ENCODE results near the gene EDA. TPM values are rescaled to one million over a fixed set of nuclear protein-coding genes. Genes with fewer than 3 reads are reported as not detected.

EDA gene
- total RNA-seq, 2 experiments from 2014 or later, result 1.8 to 3.9 TPM

DNA sequence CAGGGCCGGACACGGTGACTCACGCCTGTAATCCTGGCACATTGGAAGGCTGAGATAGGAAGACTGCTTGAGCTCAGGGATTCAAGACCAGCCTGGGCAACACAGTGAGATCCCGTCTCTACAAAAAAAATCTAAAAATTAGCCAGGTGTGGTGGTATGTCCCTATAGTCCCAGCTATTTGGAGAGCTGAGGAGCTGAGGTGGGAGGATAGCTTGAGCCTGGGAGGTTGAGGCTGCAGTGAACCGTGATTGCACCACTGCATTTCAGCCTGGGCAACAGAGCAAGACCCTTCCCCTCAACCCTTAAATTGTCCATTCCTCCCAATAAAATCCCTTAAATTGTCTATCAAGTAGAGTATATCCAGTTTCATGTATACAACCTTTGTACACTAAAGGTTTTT, 463.4 kb downstream of the EDA start:
- Histone ChIP-seq H3K27ac (ENCODE audit: low read depth, low read length, poor library complexity, severe bottlenecking) (no peak overlapping the region), H3K79me2 (ENCODE audit: insufficient read depth, low read depth, low read length) (no peaks in the 10 kb centered on the region), H3K9me3 (ENCODE audit: low read length) (no peaks in the 10 kb centered on the region), H3K9me2 (ENCODE audit: insufficient read depth, low read length) (no peaks in the 10 kb centered on the region), H3K4me3 (ENCODE audit: low read depth, low read length, poor library complexity, severe bottlenecking) (no peak overlapping the region), H3K36me3 (ENCODE audit: insufficient read depth, low read length) (no peaks in the 10 kb centered on the region), H3K4me1 (ENCODE audit: insufficient read depth, low read length, poor library complexity, severe bottlenecking) (no peaks in the 10 kb centered on the region), H3K4me2 (ENCODE audit: low read length) (no peak overlapping the region), H2AFZ (ENCODE audit: low read length) (no peak overlapping the region), H4K20me1 (ENCODE audit: insufficient read depth, low read length) (no peaks in the 10 kb centered on the region)
- POLR2A ChIA-PET, result no interaction called here
- CTCF ChIA-PET (ENCODE audit: unreplicated experiment), result no interaction called here
- intact Hi-C loops (cut with micrococcal nuclease; ENCODE audit: unreplicated experiment), result no loop called here
- TF ChIP-seq, protein P1, sequence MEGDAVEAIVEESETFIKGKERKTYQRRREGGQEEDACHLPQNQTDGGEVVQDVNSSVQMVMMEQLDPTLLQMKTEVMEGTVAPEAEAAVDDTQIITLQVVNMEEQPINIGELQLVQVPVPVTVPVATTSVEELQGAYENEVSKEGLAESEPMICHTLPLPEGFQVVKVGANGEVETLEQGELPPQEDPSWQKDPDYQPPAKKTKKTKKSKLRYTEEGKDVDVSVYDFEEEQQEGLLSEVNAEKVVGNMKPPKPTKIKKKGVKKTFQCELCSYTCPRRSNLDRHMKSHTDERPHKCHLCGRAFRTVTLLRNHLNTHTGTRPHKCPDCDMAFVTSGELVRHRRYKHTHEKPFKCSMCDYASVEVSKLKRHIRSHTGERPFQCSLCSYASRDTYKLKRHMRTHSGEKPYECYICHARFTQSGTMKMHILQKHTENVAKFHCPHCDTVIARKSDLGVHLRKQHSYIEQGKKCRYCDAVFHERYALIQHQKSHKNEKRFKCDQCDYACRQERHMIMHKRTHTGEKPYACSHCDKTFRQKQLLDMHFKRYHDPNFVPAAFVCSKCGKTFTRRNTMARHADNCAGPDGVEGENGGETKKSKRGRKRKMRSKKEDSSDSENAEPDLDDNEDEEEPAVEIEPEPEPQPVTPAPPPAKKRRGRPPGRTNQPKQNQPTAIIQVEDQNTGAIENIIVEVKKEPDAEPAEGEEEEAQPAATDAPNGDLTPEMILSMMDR (conservative IDR thresholded peaks at IDR 0.05; ENCODE audit: low read length), result no peak
- TF ChIP-seq EZH2phosphoT487 (IDR thresholded peaks at IDR 0.05; ENCODE audit: borderline replicate concordance, low read depth, low read length), result no peak
- DNase-seq (ENCODE audit: low spot score), result no peak
- BruUV-seq (replicated peaks), result no TSS peak

DNA sequence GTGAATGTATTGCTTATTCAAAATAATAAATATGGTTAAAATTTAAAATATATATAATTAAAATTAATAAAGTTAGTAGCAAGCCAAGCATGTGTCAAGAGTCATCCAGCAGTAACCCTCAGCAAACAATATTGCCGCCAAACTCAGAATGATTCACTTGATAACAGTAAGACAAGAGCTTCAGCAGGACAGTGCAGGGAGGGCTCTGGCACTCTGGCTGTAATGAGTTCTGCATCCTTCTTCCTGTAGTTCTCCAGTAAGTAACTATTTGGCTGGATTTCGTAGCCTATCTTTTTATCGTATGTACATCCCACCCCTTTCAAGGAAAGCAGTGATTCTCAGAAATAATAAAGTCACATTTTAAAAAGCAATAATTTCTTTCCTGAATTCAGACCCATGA, 464.0 kb downstream of the EDA start:
- Histone ChIP-seq H3K9me3 (ENCODE audit: low read length) (no peaks in the 10 kb centered on the region), H2AFZ (ENCODE audit: low read length) (no peak overlapping the region), H3K79me2 (ENCODE audit: insufficient read depth, low read depth, low read length) (no peaks in the 10 kb centered on the region), H3K4me3 (ENCODE audit: low read depth, low read length, poor library complexity, severe bottlenecking) (no peak overlapping the region), H3K4me1 (ENCODE audit: insufficient read depth, low read length, poor library complexity, severe bottlenecking) (no peaks in the 10 kb centered on the region), H3K27ac (ENCODE audit: low read depth, low read length, poor library complexity, severe bottlenecking) (no peak overlapping the region), H4K20me1 (ENCODE audit: insufficient read depth, low read length) (no peaks in the 10 kb centered on the region), H3K9me2 (ENCODE audit: insufficient read depth, low read length) (no peaks in the 10 kb centered on the region), H3K4me2 (ENCODE audit: low read length) (no peak overlapping the region), H3K36me3 (ENCODE audit: insufficient read depth, low read length) (no peaks in the 10 kb centered on the region)
- no TSS peak for BruUV-seq (replicated peaks)
- ChIA-PET CTCF (ENCODE audit: unreplicated experiment) (no interaction called here), POLR2A (interaction anchor here (0.7 kb wide), 1 partner anchor 21 kb away, joined by 5 read pairs; no protein-coding TSS in a partner anchor)
- TF ChIP-seq, protein P1 (conservative IDR thresholded peaks at IDR 0.05; ENCODE audit: low read length), result no peak
- no peak for TF ChIP-seq EZH2phosphoT487 (IDR thresholded peaks at IDR 0.05; ENCODE audit: borderline replicate concordance, low read depth, low read length)
- no peak for DNase-seq (ENCODE audit: low spot score)
- intact Hi-C loops (cut with micrococcal nuclease; ENCODE audit: unreplicated experiment), result no loop called here

DNA sequence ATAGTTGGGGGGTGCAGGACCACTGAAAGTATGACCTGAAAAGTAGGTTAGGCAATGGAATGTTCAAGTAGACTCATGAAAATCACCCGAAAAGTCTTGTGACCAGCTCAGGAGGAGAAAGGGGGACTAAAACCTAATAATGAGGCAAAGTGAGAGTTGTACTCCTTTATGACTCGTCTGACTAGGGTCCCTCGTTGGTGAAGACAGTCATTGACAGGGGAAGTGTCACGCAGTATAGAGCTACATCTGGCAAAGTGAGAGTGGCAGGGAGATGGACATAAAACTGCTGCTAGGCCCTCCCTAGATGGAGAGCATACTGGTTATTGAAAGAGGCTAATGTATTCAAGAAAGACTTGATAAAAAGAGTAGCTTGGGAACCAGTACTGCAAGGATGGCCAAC, 466.8 kb downstream of the EDA start:
- Histone ChIP-seq H3K4me3 (ENCODE audit: low read depth, low read length, poor library complexity, severe bottlenecking) (no peak overlapping the region), H3K9me2 (ENCODE audit: insufficient read depth, low read length) (no peaks in the 10 kb centered on the region), H3K27ac (ENCODE audit: low read depth, low read length, poor library complexity, severe bottlenecking) (no peak overlapping the region), H3K4me1 (ENCODE audit: insufficient read depth, low read length, poor library complexity, severe bottlenecking) (no peaks in the 10 kb centered on the region), H3K4me2 (ENCODE audit: low read length) (no peak overlapping the region), H3K79me2 (ENCODE audit: insufficient read depth, low read depth, low read length) (no peaks in the 10 kb centered on the region), H2AFZ (ENCODE audit: low read length) (no peak overlapping the region), H3K9me3 (ENCODE audit: low read length) (no peaks in the 10 kb centered on the region), H4K20me1 (ENCODE audit: insufficient read depth, low read length) (no peaks in the 10 kb centered on the region), H3K36me3 (ENCODE audit: insufficient read depth, low read length) (no peaks in the 10 kb centered on the region)
- TF ChIP-seq EZH2phosphoT487 (IDR thresholded peaks at IDR 0.05; ENCODE audit: borderline replicate concordance, low read depth, low read length), result no peak
- CTCF ChIA-PET (ENCODE audit: unreplicated experiment), result no interaction called here
- no peak for DNase-seq (ENCODE audit: low spot score)
- POLR2A ChIA-PET, result no interaction called here
- intact Hi-C loops (cut with micrococcal nuclease; ENCODE audit: unreplicated experiment), result no loop called here
- no TSS peak for BruUV-seq (replicated peaks)

Measured in OCI-LY7 (cell line).